Gastrocnemius medialis (tissue), 4 donors: Measurements from ENCODE around the gene CHN2. TPM values are rescaled to one million over a fixed set of nuclear protein-coding genes. Genes with fewer than 3 reads are reported as not detected.

Experiments
- ATAC-seq, 2 donors: fragments of 150-250 bp; one replicate each; pipeline ENCODE4 v1.9.1; 2016
- DNase-seq, 2 donors: peaks; one replicate each; pipeline ENCODE4 v3.0.0-alpha.2; 2019
- H3K27ac ChIP-seq, 4 donors: fragments of 200-600 bp; sonication (generic); 1 replicate in 1 of 4; 2 replicates in 3 of 4; pipeline ENCODE4 v1.5.1; 2016 to 2018; ENCODE audit warnings: mild to moderate bottlenecking in 2 of 4, moderate library complexity in 1 of 4
- H3K27me3 ChIP-seq, 3 donors: fragments of 200-600 bp; sonication (generic) in 2 of 3; 1 replicate in 1 of 3; 2 replicates in 2 of 3; pipeline versions ENCODE4 v1.5.1 to v1.6.0; 2016 to 2019; ENCODE audit warnings: mild to moderate bottlenecking in 1 of 3, moderate library complexity in 1 of 3
- H3K36me3 ChIP-seq, 2 donors: fragments of 200-600 bp; sonication (generic) in 1 of 2; one replicate each; pipeline ENCODE4 v1.5.1; 2017 to 2018
- H3K4me1 ChIP-seq, 2 donors: fragments of 200-600 bp; sonication (generic) in 1 of 2; one replicate each; pipeline ENCODE4 v1.5.1; 2016 to 2017; ENCODE audit warnings: mild to moderate bottlenecking in 2 of 2
- H3K4me3 ChIP-seq, 4 donors: fragments of 200-600 bp; sonication (generic) in 3 of 4; 1 replicate in 1 of 4; 2 replicates in 3 of 4; pipeline ENCODE4 v1.5.1; 2016 to 2019; ENCODE audit warnings: mild to moderate bottlenecking in 2 of 4
- H3K9me3 ChIP-seq, 3 donors: fragments of 200-600 bp; sonication (generic) in 2 of 3; 1 replicate in 1 of 3; 2 replicates in 2 of 3; pipeline ENCODE4 v1.5.1; 2016 to 2019
- POLR2A ChIP-seq, 2 donors: fragments of 450-650 bp; IDR thresholded peaks; one replicate each; pipeline ENCODE4 v1.6.1; 2017; ENCODE audit warnings: antibody characterized with exemption in 2 of 2, mild to moderate bottlenecking in 2 of 2, moderate library complexity in 2 of 2
- in situ Hi-C, 4 donors: fragments of 200-750 bp; cut with MboI; loops; one replicate each; pipeline versions ENCODE4 v1.15.0 to v1.8.0; 2017; ENCODE audit warnings: low sequenced_read_pairs in 4 of 4
- intact Hi-C: fragments of 100-400 bp; cut with DNase I; formaldehyde crosslinking; loops from one replicate; pipeline ENCODE4 v1.15.1; 2023; ENCODE audit warnings: low total_unique reads
- total RNA-seq, 4 donors: library from RNA; depleted of rRNA; stranded (reverse); fragments of >200 nt; gene quantifications; one replicate each; pipeline versions ENCODE4 v1.1.0 to v1.2.3, GENCODE V29; 2016
- TF ChIP-seq, protein P1 (sequence below), 5 experiments: fragments of 450-650 bp in 3 of 5; fragments of 200-600 bp in 2 of 5; sonication (generic) in 2 of 5; IDR thresholded peaks in 4 of 5; conservative IDR thresholded peaks in 1 of 5; 1 replicate in 4 of 5; 2 replicates in 1 of 5; pipeline ENCODE4 v1.5.1; 2016 to 2019; ENCODE audit warnings: antibody characterized with exemption in 5 of 5, mild to moderate bottlenecking in 3 of 5, moderate library complexity in 3 of 5

CHN2 gene
- total RNA-seq, 4 donors from 2014 or later, result 5.9 to 11.3 (median 8.2) TPM

DNA sequence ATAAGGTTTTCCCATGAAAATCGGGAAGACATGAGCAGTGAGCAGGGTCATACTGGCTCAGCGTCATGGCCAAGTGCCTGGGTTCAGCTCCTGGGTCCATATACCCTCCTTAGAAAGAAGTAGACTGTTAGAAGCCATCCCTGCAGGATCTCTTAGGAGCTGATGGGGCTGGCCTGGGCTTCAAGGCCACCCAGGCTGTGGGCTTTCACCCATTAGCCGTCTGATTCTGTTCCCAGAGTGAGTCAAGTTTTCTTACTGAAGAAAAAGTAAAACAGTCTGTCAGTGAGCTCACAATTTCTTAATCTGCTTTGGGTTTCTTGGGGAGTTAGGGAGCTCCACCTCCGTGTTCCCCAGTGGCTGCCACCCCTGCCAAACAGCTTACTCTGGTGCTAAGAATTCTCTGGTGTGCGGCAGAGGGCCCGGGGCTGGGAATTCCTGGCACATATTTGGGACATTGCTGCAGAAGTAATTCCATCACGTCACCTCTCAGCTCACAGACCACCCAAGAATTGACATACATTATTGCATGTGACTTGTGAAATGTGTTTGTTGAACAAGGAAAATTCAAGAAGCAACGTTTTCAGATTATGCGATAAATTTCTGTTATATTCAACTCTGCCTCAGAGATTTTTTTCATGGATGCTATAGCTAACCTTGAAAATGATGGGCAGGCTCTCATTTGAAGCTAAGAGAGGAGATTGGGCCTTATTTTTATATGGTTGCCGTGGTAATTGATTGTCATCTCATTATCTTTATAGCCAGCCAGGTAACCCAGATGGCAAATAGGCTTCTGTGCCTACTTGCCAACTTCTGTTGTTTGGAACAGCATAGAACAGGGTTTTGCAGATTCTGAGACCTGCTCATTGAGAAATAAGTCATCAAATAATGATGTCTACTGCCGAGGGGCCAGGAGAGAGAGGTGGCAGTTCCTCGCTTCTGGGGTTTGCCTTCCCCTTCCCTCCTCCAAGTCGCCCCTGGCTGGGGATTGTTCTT is 166.4 kb downstream of the CHN2 start:
- no peaks in the 10 kb centered on the region for H3K27me3 ChIP-seq
- no peak overlapping the region for H3K4me3 ChIP-seq
- in situ Hi-C loops (no loop called here), intact Hi-C loops (no loop called here)
- no peaks in the 10 kb centered on the region for H3K9me3 ChIP-seq
- ATAC-seq (no peak), DNase-seq (no peak)
- H3K4me1 ChIP-seq, result no peaks in the 10 kb centered on the region
- H3K27ac ChIP-seq, result no peak overlapping the region
- TF ChIP-seq, protein P1, sequence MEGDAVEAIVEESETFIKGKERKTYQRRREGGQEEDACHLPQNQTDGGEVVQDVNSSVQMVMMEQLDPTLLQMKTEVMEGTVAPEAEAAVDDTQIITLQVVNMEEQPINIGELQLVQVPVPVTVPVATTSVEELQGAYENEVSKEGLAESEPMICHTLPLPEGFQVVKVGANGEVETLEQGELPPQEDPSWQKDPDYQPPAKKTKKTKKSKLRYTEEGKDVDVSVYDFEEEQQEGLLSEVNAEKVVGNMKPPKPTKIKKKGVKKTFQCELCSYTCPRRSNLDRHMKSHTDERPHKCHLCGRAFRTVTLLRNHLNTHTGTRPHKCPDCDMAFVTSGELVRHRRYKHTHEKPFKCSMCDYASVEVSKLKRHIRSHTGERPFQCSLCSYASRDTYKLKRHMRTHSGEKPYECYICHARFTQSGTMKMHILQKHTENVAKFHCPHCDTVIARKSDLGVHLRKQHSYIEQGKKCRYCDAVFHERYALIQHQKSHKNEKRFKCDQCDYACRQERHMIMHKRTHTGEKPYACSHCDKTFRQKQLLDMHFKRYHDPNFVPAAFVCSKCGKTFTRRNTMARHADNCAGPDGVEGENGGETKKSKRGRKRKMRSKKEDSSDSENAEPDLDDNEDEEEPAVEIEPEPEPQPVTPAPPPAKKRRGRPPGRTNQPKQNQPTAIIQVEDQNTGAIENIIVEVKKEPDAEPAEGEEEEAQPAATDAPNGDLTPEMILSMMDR (IDR thresholded peaks at IDR 0.05 in 4 of 5, conservative IDR thresholded peaks at IDR 0.05 in 1 of 5), result no peak
- H3K36me3 ChIP-seq, result no peaks in the 10 kb centered on the region

- no peak overlapping the region for H3K27ac ChIP-seq
- DNase-seq, result no peak
- H3K4me1 ChIP-seq, result no peaks in the 10 kb centered on the region
- H3K9me3 ChIP-seq, result no peaks in the 10 kb centered on the region
- intact Hi-C loops, result no loop called here
- no peaks in the 10 kb centered on the region for H3K36me3 ChIP-seq
- in situ Hi-C loops, result no loop called here
- TF ChIP-seq, protein P1 (IDR thresholded peaks at IDR 0.05 in 4 of 5, conservative IDR thresholded peaks at IDR 0.05 in 1 of 5), result no peak
- TF ChIP-seq POLR2A (IDR thresholded peaks at IDR 0.05), result no peak
- H3K27me3 ChIP-seq, result no peaks in the 10 kb centered on the region
- no peak overlapping the region for H3K4me3 ChIP-seq
- ATAC-seq, result no peak
These were observed 167.8 kb downstream of the CHN2 start for GRCh38 chr7:29362380-29362779.

GRCh38 chr7:29363636-29364425 is 169.3 kb downstream of the CHN2 start:
- in situ Hi-C loops (no loop called here), intact Hi-C loops (no loop called here)
- H3K27me3 ChIP-seq, result no peaks in the 10 kb centered on the region
- H3K4me1 ChIP-seq, result no peaks in the 10 kb centered on the region
- H3K36me3 ChIP-seq, result no peaks in the 10 kb centered on the region
- H3K9me3 ChIP-seq, result no peaks in the 10 kb centered on the region
- H3K27ac ChIP-seq, result no peak overlapping the region
- DNase-seq (no peak), ATAC-seq (no peak)
- TF ChIP-seq POLR2A (IDR thresholded peaks at IDR 0.05), result no peak
- TF ChIP-seq, protein P1 (IDR thresholded peaks at IDR 0.05 in 4 of 5, conservative IDR thresholded peaks at IDR 0.05 in 1 of 5), result no peak
- no peak overlapping the region for H3K4me3 ChIP-seq

DNA sequence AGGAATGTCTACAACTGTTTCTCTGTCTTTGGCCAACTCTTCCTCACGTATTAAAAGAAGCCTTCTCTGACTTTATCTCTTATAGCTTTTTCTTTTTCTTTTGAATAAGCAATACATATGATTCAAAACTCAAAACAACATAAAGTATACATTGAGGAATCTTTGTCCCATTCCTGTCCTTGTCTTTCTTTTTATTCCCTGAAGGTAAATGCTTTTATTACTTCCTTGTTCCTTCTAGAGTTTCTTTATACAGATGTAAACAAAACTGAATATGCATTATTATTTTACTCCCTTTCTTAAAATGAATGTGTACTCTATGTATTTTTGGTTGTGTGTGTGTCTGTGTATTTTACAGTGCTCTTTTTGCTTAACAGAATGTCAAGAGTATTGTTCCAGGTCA is 170.1 kb downstream of the CHN2 start:
- Histone ChIP-seq H3K4me3 (no peak overlapping the region), H3K27ac (no peak overlapping the region), H3K9me3 (no peaks in the 10 kb centered on the region), H3K4me1 (no peaks in the 10 kb centered on the region), H3K27me3 (no peaks in the 10 kb centered on the region), H3K36me3 (no peaks in the 10 kb centered on the region)
- DNase-seq (no peak), ATAC-seq (no peak)
- in situ Hi-C loops, result no loop called here
- TF ChIP-seq, protein P1 (IDR thresholded peaks at IDR 0.05 in 4 of 5, conservative IDR thresholded peaks at IDR 0.05 in 1 of 5), result no peak
- intact Hi-C loops, result no loop called here
